SK-N-SH (cell line): Measurements from ENCODE around the gene ZBTB16.

ENCODE experiments used
- EP300 ChIP-seq, 2 experiments: IDR thresholded peaks; 2 replicates each; pipeline versions ENCODE4 v1.4.0 to v1.6.1; 2012; ENCODE audit warnings: borderline replicate concordance in 1 of 2, low read depth in 1 of 2, low read length in 1 of 2
- GATA2 ChIP-seq: sonication (generic); formaldehyde crosslinking; IDR thresholded peaks from 2 replicates; pipeline ENCODE4 v1.5.0; 2020; ENCODE audit warnings: mild to moderate bottlenecking, missing genetic modification reagents
- NRF1 ChIP-seq: IDR thresholded peaks from 2 replicates; pipeline ENCODE4 v1.6.1; 2012; ENCODE audit warnings: low read depth, mild to moderate bottlenecking, low read length
- POLR2AphosphoS5 ChIP-seq: IDR thresholded peaks from 2 replicates; pipeline ENCODE4 v1.6.1; 2012; ENCODE audit warnings: low read depth, low read length
- RFX5 ChIP-seq: IDR thresholded peaks from 2 replicates; pipeline ENCODE4 v1.6.1; 2012; ENCODE audit warnings: mild to moderate bottlenecking, improper control_type of control experiment, low read length
- YY1 ChIP-seq: IDR thresholded peaks from 2 replicates; pipeline ENCODE4 v1.4.0; 2012; ENCODE audit warnings: low read depth, mild to moderate bottlenecking
- TF ChIP-seq, protein P1 (sequence below): fragments of 200-600 bp; sonication (generic); IDR thresholded peaks from 2 replicates; pipeline ENCODE4 v1.6.1; 2017; ENCODE audit warnings: antibody characterized with exemption, mild to moderate bottlenecking, moderate library complexity
- TF ChIP-seq, protein P2 (sequence below): IDR thresholded peaks from 2 replicates; pipeline ENCODE4 v1.4.0; 2012; ENCODE audit warnings: low read depth

DNA sequence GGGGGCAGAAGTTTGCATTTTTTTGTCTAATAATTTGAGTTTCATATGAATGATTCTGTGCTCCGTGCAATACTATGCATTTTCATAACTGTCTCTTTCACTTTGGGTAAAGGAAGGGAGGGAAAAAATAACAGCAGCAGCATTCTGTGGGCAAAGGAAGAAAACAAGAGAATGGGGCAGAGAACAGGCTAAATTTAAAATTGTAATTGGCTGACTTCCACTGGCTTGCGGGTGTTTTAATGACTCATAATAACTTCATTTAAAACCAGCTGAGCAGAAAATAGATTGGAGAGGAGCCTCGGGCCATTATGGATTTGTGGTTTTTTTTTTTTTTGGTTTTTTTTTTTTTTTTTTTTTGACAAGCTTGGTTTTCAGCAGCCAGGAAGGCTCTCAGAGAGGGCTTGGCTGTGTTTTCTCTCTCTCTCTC is 107.4 kb downstream of the ZBTB16 start:
- TF ChIP-seq GATA2 (CRISPR knock-in tag) (no peak), RFX5 (no peak), EP300 (IDR thresholded peaks at IDR 0.05; ENCODE audit: borderline replicate concordance in 1 of 2, low read depth in 1 of 2, low read length in 1 of 2) (peak in 1 of 2 experiments; percentile 27; a peak in 1 of 4 replicates), POLR2AphosphoS5 (no peak; the same call in 1 of the 2 replicates), YY1 (no peak), NRF1 (no peak)
- TF ChIP-seq, protein P1, sequence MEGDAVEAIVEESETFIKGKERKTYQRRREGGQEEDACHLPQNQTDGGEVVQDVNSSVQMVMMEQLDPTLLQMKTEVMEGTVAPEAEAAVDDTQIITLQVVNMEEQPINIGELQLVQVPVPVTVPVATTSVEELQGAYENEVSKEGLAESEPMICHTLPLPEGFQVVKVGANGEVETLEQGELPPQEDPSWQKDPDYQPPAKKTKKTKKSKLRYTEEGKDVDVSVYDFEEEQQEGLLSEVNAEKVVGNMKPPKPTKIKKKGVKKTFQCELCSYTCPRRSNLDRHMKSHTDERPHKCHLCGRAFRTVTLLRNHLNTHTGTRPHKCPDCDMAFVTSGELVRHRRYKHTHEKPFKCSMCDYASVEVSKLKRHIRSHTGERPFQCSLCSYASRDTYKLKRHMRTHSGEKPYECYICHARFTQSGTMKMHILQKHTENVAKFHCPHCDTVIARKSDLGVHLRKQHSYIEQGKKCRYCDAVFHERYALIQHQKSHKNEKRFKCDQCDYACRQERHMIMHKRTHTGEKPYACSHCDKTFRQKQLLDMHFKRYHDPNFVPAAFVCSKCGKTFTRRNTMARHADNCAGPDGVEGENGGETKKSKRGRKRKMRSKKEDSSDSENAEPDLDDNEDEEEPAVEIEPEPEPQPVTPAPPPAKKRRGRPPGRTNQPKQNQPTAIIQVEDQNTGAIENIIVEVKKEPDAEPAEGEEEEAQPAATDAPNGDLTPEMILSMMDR = no peak
- TF ChIP-seq, protein P2, sequence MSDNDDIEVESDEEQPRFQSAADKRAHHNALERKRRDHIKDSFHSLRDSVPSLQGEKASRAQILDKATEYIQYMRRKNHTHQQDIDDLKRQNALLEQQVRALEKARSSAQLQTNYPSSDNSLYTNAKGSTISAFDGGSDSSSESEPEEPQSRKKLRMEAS = no peak
